Stimulated activated CD8-positive, alpha-beta memory T cell treated with anti-CD3 and anti-CD28 coated beads, Interleukin-12 subunit alpha, Interleukin-12 subunit beta, amount 100 ng/mL, for 24 hours (primary cell): ENCODE results near the gene SPOPL.
"Not testable (repeated sequence)": the region's sequence is repeated elsewhere in the genome, so short reads cannot be mapped to it uniquely, and the experiment has no call there.

Experiments
- DNase-seq: peaks from one replicate; pipeline ENCODE4 v3.0.0-alpha.2; 2020; ENCODE audit errors: extremely low read depth

The SPOPL gene

DNA sequence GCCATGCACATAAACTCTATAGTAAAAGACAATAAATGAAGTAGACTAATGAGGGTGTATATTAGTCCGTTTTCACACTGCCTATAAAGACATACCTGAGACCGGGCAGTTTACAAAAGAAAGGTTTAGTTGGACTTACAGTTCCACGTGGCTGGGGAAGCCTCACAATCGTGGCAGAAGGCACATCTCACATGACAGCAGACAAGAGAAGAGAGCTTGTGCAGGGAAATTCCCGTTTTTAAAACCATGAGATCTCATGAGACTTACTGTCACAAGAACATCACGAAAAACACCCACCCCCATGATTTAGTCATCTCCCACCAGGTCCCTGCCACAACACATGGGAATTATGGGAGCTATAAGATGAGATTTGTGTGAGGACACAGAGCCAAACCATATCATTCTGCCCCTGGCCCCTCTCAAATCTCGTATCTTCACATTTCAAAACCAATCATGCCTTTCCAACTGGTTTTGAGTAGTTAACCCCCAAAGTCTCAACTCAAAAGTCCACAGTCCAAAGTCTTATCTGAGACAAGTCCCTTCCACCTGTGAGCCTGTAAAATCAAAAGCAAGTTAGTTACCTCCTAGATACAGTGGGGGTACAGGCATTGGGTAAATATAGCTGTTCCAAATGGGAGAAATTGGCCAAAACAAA lies 21.6 kb downstream of the SPOPL start:
- not testable (repeated sequence) for DNase-seq

DNA sequence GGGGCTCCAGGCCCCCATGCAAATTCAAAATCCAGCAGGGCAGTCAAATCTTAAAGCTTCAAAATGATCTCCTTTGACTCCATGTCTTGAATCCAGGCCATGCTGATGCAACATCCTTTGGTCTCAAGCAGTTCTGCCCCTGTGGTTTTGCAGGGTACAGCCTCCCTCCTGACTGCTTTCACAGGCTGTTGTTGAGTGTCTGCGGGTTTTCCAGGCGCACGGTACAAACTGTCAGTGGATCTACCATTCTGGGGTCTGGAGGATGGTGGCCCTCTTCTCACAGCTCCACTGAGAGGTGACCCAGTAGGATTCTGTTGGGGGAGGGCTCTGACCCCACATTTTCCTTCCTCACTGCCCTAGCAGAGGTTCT lies 22.1 kb downstream of the SPOPL start:
- DNase-seq, result not testable (repeated sequence)

- not testable (repeated sequence) for DNase-seq
Measured at GRCh38 chr2:138524353-138524752, 22.8 kb downstream of the SPOPL start.

DNA sequence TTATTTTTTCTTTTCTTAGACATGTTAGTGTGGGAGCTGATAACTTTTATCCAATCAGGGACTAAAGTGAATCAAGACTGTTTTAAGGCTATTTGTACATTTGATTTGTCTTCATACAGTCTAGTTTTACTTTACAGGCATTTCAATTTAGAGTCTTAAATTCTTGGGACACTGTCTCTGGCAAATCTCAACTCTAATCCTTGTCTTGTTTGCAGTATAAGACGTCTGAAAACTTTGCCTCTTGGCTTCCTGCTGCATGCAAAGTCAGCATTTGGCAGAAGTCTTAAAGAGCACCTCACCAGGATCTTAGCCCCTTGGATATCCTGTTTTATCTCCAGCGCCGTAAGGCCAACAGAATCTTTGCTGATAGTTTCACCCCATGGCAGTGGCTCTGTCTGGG lies 30.3 kb downstream of the SPOPL start:
- no peak for DNase-seq

DNA sequence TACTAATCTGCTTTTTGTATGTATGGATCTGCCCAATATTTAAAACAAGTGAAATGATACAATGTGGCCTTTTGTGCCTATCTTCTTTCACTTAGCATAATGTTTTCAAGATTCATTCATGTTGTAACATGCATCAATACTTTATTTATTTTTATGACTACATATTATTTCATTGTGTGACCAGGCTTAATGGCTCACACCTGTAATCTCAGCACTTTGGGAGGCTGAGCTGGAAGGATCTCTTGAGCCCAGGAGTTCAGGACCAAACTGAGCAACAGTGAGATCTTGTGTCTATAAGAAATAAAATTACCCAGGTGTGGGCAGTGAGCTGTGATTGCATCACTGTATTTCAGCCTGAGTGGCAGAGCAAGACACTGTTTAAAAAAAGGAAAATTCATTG lies 33.2 kb downstream of the SPOPL start:
- DNase-seq, result no peak

- DNase-seq, result no peak
Measured at GRCh38 chr2:138536302-138536701, 34.7 kb downstream of the SPOPL start.

- DNase-seq, result no peak
Measured at GRCh38 chr2:138536740-138537139, 35.2 kb downstream of the SPOPL start.

DNA sequence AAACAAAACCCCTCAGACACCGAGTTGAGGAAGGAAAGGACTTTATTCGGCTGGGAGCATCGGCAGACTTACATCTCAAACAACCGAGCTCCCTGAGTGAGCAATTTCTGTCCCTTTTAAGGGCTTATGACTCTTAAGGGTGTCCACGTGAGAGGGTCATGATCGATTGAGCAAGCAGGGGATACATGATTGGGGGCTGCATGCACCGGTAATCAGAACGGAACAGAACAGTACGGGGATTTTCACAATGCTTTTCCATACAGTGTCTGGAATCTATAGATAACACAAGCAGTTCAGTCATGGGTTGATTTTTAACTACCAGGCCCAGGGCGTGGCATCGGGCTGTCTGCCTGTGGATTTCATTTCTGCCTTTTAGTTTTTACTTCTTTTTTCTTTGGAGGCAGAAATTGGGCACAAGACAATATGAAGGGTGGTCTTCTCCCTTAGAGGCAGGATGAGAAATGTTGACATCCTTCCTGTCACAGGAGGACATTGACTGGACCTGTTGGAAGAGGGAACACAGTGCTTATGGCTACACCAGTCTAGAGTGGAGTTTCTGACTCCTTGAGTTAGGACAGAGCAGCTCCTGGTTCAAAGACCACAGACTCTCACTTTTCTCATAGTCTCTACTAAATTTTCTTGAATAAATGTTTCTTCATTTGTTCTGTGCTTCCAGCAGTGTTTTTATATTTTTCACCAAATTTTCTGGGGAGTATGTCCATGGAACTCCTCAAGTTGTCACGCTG lies 35.8 kb downstream of the SPOPL start:
- DNase-seq, result no peak

DNA sequence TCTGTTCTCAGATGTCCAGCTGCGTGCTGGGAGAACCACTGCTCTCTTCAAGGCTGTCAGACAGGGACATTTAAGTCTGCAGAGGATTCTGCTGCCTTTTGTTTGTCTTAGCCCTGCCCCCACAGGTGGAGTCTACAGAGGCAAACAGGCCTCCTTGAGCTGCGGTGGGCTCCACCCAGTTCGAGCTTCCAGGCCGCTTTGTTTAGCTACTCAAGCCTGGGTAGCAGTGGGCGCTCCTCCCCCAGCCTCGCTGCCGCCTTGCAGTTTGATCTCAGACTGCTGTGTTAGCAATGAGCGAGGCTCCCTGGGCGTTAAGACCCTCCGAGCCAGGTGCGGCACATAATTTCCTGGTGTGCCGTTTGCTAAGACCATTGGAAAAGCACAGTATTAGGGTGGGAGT lies 42.6 kb downstream of the SPOPL start:
- not testable (repeated sequence) for DNase-seq

GRCh38 chr2:138548796-138549195 lies 47.2 kb downstream of the SPOPL start:
- DNase-seq, result no peak

GRCh38 chr2:138550172-138550571 lies 48.6 kb downstream of the SPOPL start:
- no peak for DNase-seq

GRCh38 chr2:138550670-138551287 lies 49.2 kb downstream of the SPOPL start:
- no peak for DNase-seq

DNA sequence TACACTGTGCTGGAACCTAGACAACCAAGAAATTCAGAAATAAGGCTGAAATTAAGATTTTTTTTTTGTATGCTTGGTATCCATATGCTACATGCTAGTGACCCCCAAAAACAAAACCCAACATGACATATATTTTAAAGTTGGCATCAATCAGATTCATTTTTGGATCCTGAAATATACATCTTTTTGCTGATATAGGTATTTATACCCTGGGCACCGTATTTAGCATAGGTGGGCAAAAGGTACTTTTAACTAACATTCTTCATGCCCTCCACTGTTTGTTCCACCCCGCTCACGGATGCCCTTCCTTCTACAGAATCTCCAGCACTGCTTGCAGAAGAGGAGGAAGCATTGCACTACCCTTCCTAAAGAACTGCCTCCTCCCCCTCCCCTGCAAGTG lies 52.6 kb downstream of the SPOPL start:
- DNase-seq, result no peak

GRCh38 chr2:138559641-138560040 lies 58.1 kb downstream of the SPOPL start:
- no peak for DNase-seq

GRCh38 chr2:138564586-138565229 lies 63.1 kb downstream of the SPOPL start:
- no peak for DNase-seq

- DNase-seq, result no peak
Measured at GRCh38 chr2:138565230-138565598, 63.6 kb downstream of the SPOPL start.

DNA sequence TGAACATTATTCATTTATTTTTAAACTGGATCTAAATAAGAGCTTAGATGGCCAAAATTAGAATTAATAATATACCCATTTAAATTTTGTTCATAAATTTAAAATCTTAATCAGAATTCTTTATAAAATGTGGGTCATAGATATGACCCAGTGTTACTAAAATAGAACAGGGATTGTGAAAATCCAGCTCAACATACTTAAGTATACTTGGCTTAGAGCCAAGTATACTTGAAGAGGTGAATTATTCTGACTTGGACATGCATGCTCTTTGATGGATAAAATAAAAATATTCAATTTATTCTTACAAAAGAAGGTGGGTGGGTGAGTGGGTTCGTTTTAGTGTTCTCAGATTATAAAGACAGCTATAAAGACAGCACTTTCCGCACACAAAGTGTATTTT lies 70.7 kb downstream of the SPOPL start:
- DNase-seq, result no peak

- no peak for DNase-seq
Measured at GRCh38 chr2:138577066-138577465, 75.5 kb downstream of the SPOPL start.

GRCh38 chr2:138579556-138579955 lies 78.0 kb downstream of the SPOPL start:
- no peak for DNase-seq

- DNase-seq, result no peak
Measured at GRCh38 chr2:138581909-138582308, 80.3 kb downstream of the SPOPL start.

GRCh38 chr2:138589663-138590062 lies 88.1 kb downstream of the SPOPL start:
- DNase-seq, result no peak

DNA sequence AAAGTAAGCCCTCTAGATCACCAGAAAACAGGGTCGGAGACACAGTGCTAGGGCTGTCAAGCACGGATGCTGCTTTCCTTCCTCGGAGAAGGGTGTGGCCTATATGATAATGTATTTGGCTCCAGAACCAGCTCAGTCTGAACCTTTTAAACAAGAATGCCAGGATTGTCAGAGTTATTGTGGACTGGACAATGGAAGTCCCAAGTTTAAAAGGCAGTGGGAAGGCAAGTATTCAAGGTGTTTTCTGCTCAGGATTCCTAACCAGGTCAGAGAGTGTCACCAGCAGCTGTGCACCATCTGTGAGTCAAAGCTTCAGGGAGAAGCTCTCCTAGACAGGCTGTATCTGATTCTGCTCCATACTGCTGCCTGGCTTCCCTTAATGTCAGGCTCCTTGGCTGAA lies 94.8 kb downstream of the SPOPL start:
- no peak for DNase-seq
